Smooth muscle cell of the coronary artery (primary cell): Measurements from ENCODE around the gene TRMT13. TPM values are rescaled to one million over a fixed set of nuclear protein-coding genes. Genes with fewer than 3 reads are reported as not detected.

Source experiments
- total RNA-seq: library from RNA; depleted of rRNA; stranded (reverse); fragments of >200 nt; gene quantifications from 2 replicates; pipeline ENCODE4 v1.2.3, GENCODE V29; 2014; ENCODE audit warnings: low replicate concordance

Gene TRMT13
- 8.5 and 13.8 TPM in 2 replicates for total RNA-seq

GRCh38 chr1:100132566-100133477 lies at the start of gene TRMT13, which contains the start of gene SASS6:
Gene TRMT13, plus strand, starts transcription at chr1:100133163. Its CDS starts 6 bp downstream, at chr1:100133169.
Gene SASS6, minus strand, starts transcription at chr1:100132930. Its CDS starts 116 bp downstream, at chr1:100132814.

GRCh38 chr1:100178091-100178490 lies 45.1 kb downstream of the TRMT13 start, which contains the start of gene LRRC39:
Gene LRRC39, minus strand, starts transcription at chr1:100178256. Its CDS starts 9,740 bp downstream, at chr1:100168516.

Other genes with a start within 250 kb of the TRMT13 start
- gene SLC35A3, start 163.2 kb upstream of the TRMT13 start, total RNA-seq: 5.5 and 18.6 TPM in 2 replicates
- 0.35 and 1.9 TPM in 2 replicates for gene SASS6, start 233 bp upstream of the TRMT13 start, total RNA-seq
- gene LRRC39, start 45.1 kb downstream of the TRMT13 start, total RNA-seq: 0.12 and 0.23 TPM in 2 replicates
- 6.4 and 7.4 TPM in 2 replicates for gene DBT, start 116.7 kb downstream of the TRMT13 start, total RNA-seq
- 22.7 and 41.1 TPM in 2 replicates for gene RTCA, start 133.1 kb downstream of the TRMT13 start, total RNA-seq
- 1.8 and 2.1 TPM in 2 replicates for gene CDC14A, start 219.3 kb downstream of the TRMT13 start, total RNA-seq